ENCODE measurements around the gene TRAM2. TPM values are rescaled to one million over a fixed set of nuclear protein-coding genes. Genes with fewer than 3 reads are reported as not detected.

Gene TRAM2
- total and polyA plus RNA-seq, 2 of the 13 experiments (the other 11 are each of a cell fraction or from before 2014, with no cell fraction given): 49.1 to 72.5 TPM

GRCh38 chr6:52577022-52577777, at the start of gene TRAM2 (continued):
- TF ChIP-seq ZNF619 (CRISPR knock-in tag; IDR thresholded peaks at IDR 0.05) (peak; percentile 31; the same call in 1 of the 2 replicates), CERS6 (CRISPR knock-in tag; IDR thresholded peaks at IDR 0.05) (no peak), NR2F6 (IDR thresholded peaks at IDR 0.05) (no peak), NR2F6 (CRISPR knock-in tag; IDR thresholded peaks at IDR 0.05) (no peak), ZNF382 (CRISPR knock-in tag; IDR thresholded peaks at IDR 0.05; ENCODE audit: borderline replicate concordance) (no peak), ZNF644 (CRISPR knock-in tag; IDR thresholded peaks at IDR 0.05; ENCODE audit: low read depth) (no peak), ZNF281 (CRISPR knock-in tag; IDR thresholded peaks at IDR 0.05; ENCODE audit: borderline replicate concordance) (no peak), ZNF792 (CRISPR knock-in tag; IDR thresholded peaks at IDR 0.05) (0 out of 2 replicates have a peak, but pooled peaks have one; percentile 31), RBAK (CRISPR knock-in tag; IDR thresholded peaks at IDR 0.05) (no peak), ZBTB25 (CRISPR knock-in tag; IDR thresholded peaks at IDR 0.05) (peak; percentile 94), HIC2 (CRISPR knock-in tag; IDR thresholded peaks at IDR 0.05; ENCODE audit: low read depth) (no peak), SRSF1 (optimal IDR thresholded peaks at IDR 0.05; ENCODE audit: low read depth, low read length) (peak; percentile 77), NONO (IDR thresholded peaks at IDR 0.05) (no peak), NONO (CRISPR knock-in tag; conservative IDR thresholded peaks at IDR 0.05) (peak; percentile 69; the same call in 1 of the 2 replicates), TARDBP (CRISPR knock-in tag; IDR thresholded peaks at IDR 0.05) (peak; percentile 31), ZNF616 (CRISPR knock-in tag; IDR thresholded peaks at IDR 0.05; ENCODE audit: low read depth) (peak; percentile 92; the same call in 1 of the 2 replicates), ZNF235 (CRISPR knock-in tag; IDR thresholded peaks at IDR 0.05; ENCODE audit: borderline replicate concordance) (peak; percentile 84; the same call in 1 of the 2 replicates), SIN3B (IDR thresholded peaks at IDR 0.05; ENCODE audit: low read length) (0 out of 2 replicates have a peak, but pooled peaks have one; percentile 48), SIX4 (CRISPR knock-in tag; IDR thresholded peaks at IDR 0.05) (no peak; the same call in 1 of the 2 replicates), FOXA3 (CRISPR knock-in tag; IDR thresholded peaks at IDR 0.05) (peak; percentile 29), ZKSCAN8 (CRISPR knock-in tag; IDR thresholded peaks at IDR 0.05; ENCODE audit: borderline replicate concordance) (peak; percentile 56; the same call in 1 of the 2 replicates), BCL3 (CRISPR knock-in tag; IDR thresholded peaks at IDR 0.05) (peak; percentile 94), PAWR (CRISPR knock-in tag; IDR thresholded peaks at IDR 0.05; ENCODE audit: borderline replicate concordance) (no peak)

All from HepG2 (cell line).